HG02763 (cell line): ENCODE results near the gene HAUS8.
"Not testable (repeated sequence)": the region's sequence is repeated elsewhere in the genome, so short reads cannot be mapped to it uniquely, and the experiment has no call there.

ENCODE experiments used
- ATAC-seq: cut with Tn5 transposase; IDR thresholded peaks from one replicate; pipeline ENCODE4 v1.9.1; 2021; ENCODE audit warnings: mild to moderate bottlenecking, moderate library complexity; ENCODE audit not compliant: unreplicated experiment

The HAUS8 gene

GRCh38 chr19:17101686-17102628 is 26.7 kb upstream of the HAUS8 start:
- no peak for ATAC-seq

GRCh38 chr19:17098326-17098725 is 23.1 kb upstream of the HAUS8 start:
- no peak for ATAC-seq

GRCh38 chr19:17097593-17098126 is 22.4 kb upstream of the HAUS8 start:
- ATAC-seq = no peak

GRCh38 chr19:17095141-17095919 is 20.1 kb upstream of the HAUS8 start:
- no peak for ATAC-seq

GRCh38 chr19:17094694-17095093 is 19.4 kb upstream of the HAUS8 start:
- not testable (repeated sequence) for ATAC-seq

- ATAC-seq = no peak
Observed at GRCh38 chr19:17092696-17093095, 17.4 kb upstream of the HAUS8 start.

- no peak for ATAC-seq
Observed at GRCh38 chr19:17091758-17092333, 16.6 kb upstream of the HAUS8 start.

- ATAC-seq = no peak
Observed at GRCh38 chr19:17090583-17090982, 15.3 kb upstream of the HAUS8 start.

GRCh38 chr19:17088552-17088951 is 13.3 kb upstream of the HAUS8 start:
- ATAC-seq = no peak

GRCh38 chr19:17086834-17087233 is 11.6 kb upstream of the HAUS8 start:
- no peak for ATAC-seq

- no peak for ATAC-seq
Observed at GRCh38 chr19:17086120-17086519, 10.9 kb upstream of the HAUS8 start.

GRCh38 chr19:17081672-17082630 is 6.7 kb upstream of the HAUS8 start:
- ATAC-seq = no peak

- ATAC-seq = no peak
Observed at GRCh38 chr19:17080440-17080801, 5.2 kb upstream of the HAUS8 start.

GRCh38 chr19:17079710-17080439 is 4.6 kb upstream of the HAUS8 start:
- ATAC-seq = no peak

- ATAC-seq = no peak
Observed at GRCh38 chr19:17078920-17079709, 3.9 kb upstream of the HAUS8 start.

- ATAC-seq = no peak
Observed at GRCh38 chr19:17078036-17078919, 3.0 kb upstream of the HAUS8 start.

GRCh38 chr19:17077447-17078028 is 2.3 kb upstream of the HAUS8 start:
- ATAC-seq = no peak
